ENCODE measurements around the gene REXO1. TPM values are rescaled to one million over a fixed set of nuclear protein-coding genes. Genes with fewer than 3 reads are reported as not detected.
"Not testable (repeated sequence)": the region's sequence is repeated elsewhere in the genome, so short reads cannot be mapped to it uniquely, and the experiment has no call there.

REXO1 gene
- total and polyA plus RNA-seq, 2 donors (not counting 1 experiment from before 2014, with no cell fraction given), result 72.6 to 898 TPM

DNA sequence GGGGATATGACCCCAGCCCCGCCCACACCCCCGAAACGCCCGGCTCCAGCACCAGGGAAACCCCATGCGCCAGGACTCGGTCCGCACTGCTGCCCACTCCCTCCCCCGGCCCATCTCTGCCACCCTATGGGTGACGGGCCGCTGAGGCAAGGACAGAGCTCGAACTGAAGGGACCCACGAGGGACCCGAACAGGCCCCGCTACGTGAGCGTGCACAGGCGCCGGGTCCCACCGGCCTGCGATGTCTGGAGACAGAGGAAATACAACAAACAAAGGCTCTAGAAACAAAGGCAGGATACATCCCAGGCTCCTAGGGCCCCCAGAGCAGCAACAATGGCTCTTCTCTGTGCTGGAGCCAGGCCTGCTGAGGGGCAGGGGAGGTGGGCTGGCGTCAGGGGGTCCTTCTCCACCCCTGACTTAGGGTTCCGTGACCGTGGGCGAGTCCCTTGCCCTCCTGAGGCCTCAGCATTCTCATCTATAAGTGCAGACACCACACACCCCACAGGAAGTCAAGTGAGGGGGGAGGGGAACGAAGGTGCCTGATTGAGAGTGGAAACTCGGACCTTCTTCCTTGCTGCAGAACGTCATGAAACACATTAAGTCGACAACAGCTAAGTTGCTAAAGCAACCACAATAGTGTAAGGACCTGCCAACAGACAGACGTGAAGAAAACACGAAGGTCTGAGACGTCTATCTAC lies 34.0 kb upstream of the REXO1 start:
- peak overlapping the region; percentile 92 for H3K4me2 ChIP-seq (replicated peaks; ENCODE audit: low read depth, low read length, poor library complexity, severe bottlenecking)
- Mint-ChIP-seq H3K27me3 (no peaks in the 10 kb centered on the region), H3K27ac (peak overlapping the region; percentile 78), H3K4me3 (peak overlapping the region; percentile 99), H3K4me1 (peaks cover 33% of the 10 kb centered on the region), H3K9me3 (ENCODE audit: insufficient read depth) (no peaks in the 10 kb centered on the region)
- peaks cover 0 to 13% of the 10 kb centered on the region in 2 experiments for H3K36me3 ChIP-seq (replicated peaks in 1 of 2; ENCODE audit: control extremely low read depth in 1 of 2, control insufficient read depth in 1 of 2, extremely low read depth in 1 of 2, insufficient read depth in 2 of 2, low read length in 1 of 2)
- H3K9ac ChIP-seq (ENCODE audit: low read length), result no peak overlapping the region
- DNase-seq (peak; percentile 30), ATAC-seq (ENCODE audit: low read depth) (no peak)
- no peaks in the 10 kb centered on the region for H3K27me3 ChIP-seq (replicated peaks in 1 of 4; ENCODE audit: control extremely low read depth in 1 of 4, control insufficient read depth in 3 of 4, insufficient read depth in 4 of 4, low read length in 3 of 4)
- POLR2A ChIA-PET, result interaction anchor here (0.6 kb wide), 1 partner anchor 21 kb away, joined by 9 read pairs; no protein-coding TSS in a partner anchor
- CTCF ChIA-PET, result no interaction called here
- TF ChIP-seq EZH2 (IDR thresholded peaks at IDR 0.05; ENCODE audit: borderline replicate concordance, insufficient read depth, low read depth, low read length, poor library complexity, severe bottlenecking), result no peak
- TF ChIP-seq, protein P1, sequence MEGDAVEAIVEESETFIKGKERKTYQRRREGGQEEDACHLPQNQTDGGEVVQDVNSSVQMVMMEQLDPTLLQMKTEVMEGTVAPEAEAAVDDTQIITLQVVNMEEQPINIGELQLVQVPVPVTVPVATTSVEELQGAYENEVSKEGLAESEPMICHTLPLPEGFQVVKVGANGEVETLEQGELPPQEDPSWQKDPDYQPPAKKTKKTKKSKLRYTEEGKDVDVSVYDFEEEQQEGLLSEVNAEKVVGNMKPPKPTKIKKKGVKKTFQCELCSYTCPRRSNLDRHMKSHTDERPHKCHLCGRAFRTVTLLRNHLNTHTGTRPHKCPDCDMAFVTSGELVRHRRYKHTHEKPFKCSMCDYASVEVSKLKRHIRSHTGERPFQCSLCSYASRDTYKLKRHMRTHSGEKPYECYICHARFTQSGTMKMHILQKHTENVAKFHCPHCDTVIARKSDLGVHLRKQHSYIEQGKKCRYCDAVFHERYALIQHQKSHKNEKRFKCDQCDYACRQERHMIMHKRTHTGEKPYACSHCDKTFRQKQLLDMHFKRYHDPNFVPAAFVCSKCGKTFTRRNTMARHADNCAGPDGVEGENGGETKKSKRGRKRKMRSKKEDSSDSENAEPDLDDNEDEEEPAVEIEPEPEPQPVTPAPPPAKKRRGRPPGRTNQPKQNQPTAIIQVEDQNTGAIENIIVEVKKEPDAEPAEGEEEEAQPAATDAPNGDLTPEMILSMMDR (IDR thresholded peaks at IDR 0.05), result no peak
- H2AFZ ChIP-seq (ENCODE audit: insufficient read depth, low read depth, low read length, poor library complexity, severe bottlenecking), result no peak overlapping the region
- H3K4me3 ChIP-seq (ENCODE audit: control extremely low read depth in 1 of 5, extremely low read depth in 1 of 5, insufficient read depth in 1 of 5, low read depth in 2 of 5, low read length in 4 of 5), result no peak overlapping the region
- peaks cover 32 to 50% of the 10 kb centered on the region in 2 donors for H3K4me1 ChIP-seq (ENCODE audit: control insufficient read depth in 2 of 2, insufficient read depth in 2 of 2, low read length in 2 of 2)
- intact Hi-C loops (cut with micrococcal nuclease), result no loop called here
- no peaks in the 10 kb centered on the region for H3K9me3 ChIP-seq (ENCODE audit: control extremely low read depth in 1 of 3, control insufficient read depth in 2 of 3, insufficient read depth in 1 of 3, low read length in 2 of 3)
- peak overlapping the region; percentile 0 to 24 for H3K27ac ChIP-seq (ENCODE audit: low read length in 2 of 2)
- peaks cover 56% of the 10 kb centered on the region for H3K79me2 ChIP-seq (ENCODE audit: control insufficient read depth, insufficient read depth, low read length)
- WGBS (ENCODE audit: insufficient coverage), result 82% methylated on average over 24 of the region's 31 CpGs
- H4K20me1 ChIP-seq (ENCODE audit: control insufficient read depth, insufficient read depth, low read length, poor library complexity, severe bottlenecking), result peaks cover 46% of the 10 kb centered on the region

DNA sequence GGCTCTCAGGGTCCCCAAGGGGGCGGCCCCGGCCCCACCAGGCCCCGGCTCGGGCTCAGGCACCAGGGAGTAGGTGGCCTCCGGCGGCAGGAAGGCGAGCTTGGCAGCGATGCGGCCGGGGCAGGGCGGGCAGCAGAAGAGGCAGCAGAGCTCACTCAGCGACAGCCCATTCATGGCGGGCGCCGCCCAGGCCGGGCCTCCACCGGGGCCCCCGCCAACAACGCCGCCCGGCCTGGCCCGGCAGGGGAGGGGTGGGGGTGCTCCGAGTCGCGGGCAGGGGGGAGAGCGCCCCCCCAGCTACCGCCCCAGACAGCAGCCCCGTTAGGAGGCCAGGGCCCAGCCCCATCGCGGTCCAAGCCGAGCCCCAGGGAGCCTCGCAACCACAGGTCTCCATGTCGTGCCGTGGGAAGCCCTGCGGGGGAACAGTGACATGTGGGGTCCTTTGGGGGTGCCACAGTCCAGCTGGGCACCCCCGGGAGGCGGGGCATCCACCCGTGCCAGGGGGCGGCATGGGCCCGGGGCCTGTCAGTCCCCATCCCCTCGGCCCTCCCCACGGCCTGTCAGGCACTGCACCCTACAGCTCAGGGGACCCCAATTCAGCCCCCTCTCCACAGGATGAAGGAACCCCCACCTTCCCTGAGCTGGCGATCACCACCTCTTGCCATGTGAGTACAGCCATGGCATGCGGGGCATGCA lies 33.3 kb upstream of the REXO1 start:
- H3K4me1 Mint-ChIP-seq, result peaks cover 34% of the 10 kb centered on the region
- Histone ChIP-seq H3K36me3 (replicated peaks in 1 of 2; ENCODE audit: control extremely low read depth in 1 of 2, control insufficient read depth in 1 of 2, extremely low read depth in 1 of 2, insufficient read depth in 2 of 2, low read length in 1 of 2) (peaks cover 0 to 13% of the 10 kb centered on the region in 2 experiments), H4K20me1 (ENCODE audit: control insufficient read depth, insufficient read depth, low read length, poor library complexity, severe bottlenecking) (peaks cover 46% of the 10 kb centered on the region), H3K4me1 (ENCODE audit: control insufficient read depth in 2 of 2, insufficient read depth in 2 of 2, low read length in 2 of 2) (peaks cover 32 to 46% of the 10 kb centered on the region in 2 donors), H3K79me2 (ENCODE audit: control insufficient read depth, insufficient read depth, low read length) (peaks cover 58% of the 10 kb centered on the region), H3K4me2 (replicated peaks; ENCODE audit: low read depth, low read length, poor library complexity, severe bottlenecking) (peak overlapping the region; percentile 92), H3K27ac (ENCODE audit: low read length in 2 of 2) (peak overlapping the region in 1 of 2 donors; percentile 0)
- H3K9me3 ChIP-seq (ENCODE audit: control extremely low read depth in 1 of 3, control insufficient read depth in 2 of 3, insufficient read depth in 1 of 3, low read length in 2 of 3); ATAC-seq (ENCODE audit: low read depth); H3K27me3 Mint-ChIP-seq; H2AFZ ChIP-seq (ENCODE audit: insufficient read depth, low read depth, low read length, poor library complexity, severe bottlenecking); H3K4me3 ChIP-seq (ENCODE audit: control extremely low read depth in 1 of 5, extremely low read depth in 1 of 5, insufficient read depth in 1 of 5, low read depth in 2 of 5, low read length in 4 of 5); POLR2A ChIA-PET; H3K9ac ChIP-seq (ENCODE audit: low read length); H3K9me3 Mint-ChIP-seq (ENCODE audit: insufficient read depth); H3K27ac Mint-ChIP-seq; DNase-seq; CTCF ChIA-PET; H3K27me3 ChIP-seq (replicated peaks in 1 of 4; ENCODE audit: control extremely low read depth in 1 of 4, control insufficient read depth in 3 of 4, insufficient read depth in 4 of 4, low read length in 3 of 4); intact Hi-C loops (cut with micrococcal nuclease): not testable (repeated sequence)
- 94% methylated on average over 22 of the region's 44 CpGs for WGBS (ENCODE audit: insufficient coverage)
- H3K4me3 Mint-ChIP-seq, result peak overlapping the region; percentile 99
